ENCODE measurements around the gene TSHZ2.
"Not testable (repeated sequence)": the region's sequence is repeated elsewhere in the genome, so short reads cannot be mapped to it uniquely, and the experiment has no call there.

The TSHZ2 gene

DNA sequence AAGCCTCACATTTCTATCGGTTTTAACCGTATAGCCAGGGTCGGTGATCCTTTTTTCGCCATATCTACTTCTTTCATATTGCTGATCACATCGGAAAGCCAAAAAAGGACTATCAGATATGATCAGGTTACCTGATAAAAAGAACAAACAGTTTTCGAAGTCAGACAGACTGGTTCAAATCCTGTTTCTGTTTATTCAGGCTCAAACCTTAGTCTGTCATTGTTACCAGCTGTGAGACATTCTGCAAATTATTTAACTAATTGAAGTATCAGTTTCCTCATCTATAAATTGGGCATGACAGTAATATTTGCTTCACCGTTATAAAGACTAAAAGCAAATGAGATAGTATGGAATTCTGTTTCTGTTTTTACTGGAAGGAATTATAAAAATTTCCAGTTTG is 111.3 kb downstream of the TSHZ2 start:
- no peak for DNase-seq (ENCODE audit: low read depth)

GRCh38 chr20:53084408-53084997 is 112.3 kb downstream of the TSHZ2 start:
- no peak for DNase-seq (ENCODE audit: low read depth)

GRCh38 chr20:53085720-53086119 is 113.6 kb downstream of the TSHZ2 start:
- no peak for DNase-seq (ENCODE audit: low read depth)

GRCh38 chr20:53087037-53087777 is 115.0 kb downstream of the TSHZ2 start:
- DNase-seq (ENCODE audit: low read depth), result no peak

GRCh38 chr20:53088786-53089185 is 116.6 kb downstream of the TSHZ2 start:
- DNase-seq (ENCODE audit: low read depth), result no peak

GRCh38 chr20:53089851-53090250 is 117.7 kb downstream of the TSHZ2 start:
- not testable (repeated sequence) for DNase-seq (ENCODE audit: low read depth)

DNA sequence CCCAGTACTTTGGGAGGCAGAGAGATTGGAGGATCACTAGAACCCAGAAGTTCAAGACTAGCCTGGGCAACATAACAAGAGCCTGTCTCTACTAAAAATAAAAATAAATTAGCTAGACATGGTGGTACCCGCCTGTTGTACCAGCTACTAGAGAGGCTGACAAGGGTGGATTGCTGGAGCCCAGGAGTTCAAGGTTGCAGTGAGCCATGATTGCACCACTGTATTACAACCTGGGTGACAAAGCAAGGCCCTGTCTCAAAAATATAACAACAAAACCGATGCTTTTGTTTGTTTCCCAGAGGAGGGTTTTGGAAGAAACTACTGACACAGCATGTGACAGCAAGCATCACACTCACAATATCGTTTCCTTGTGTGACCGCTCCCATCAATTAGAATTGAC is 119.6 kb downstream of the TSHZ2 start:
- DNase-seq (ENCODE audit: low read depth), result no peak

DNA sequence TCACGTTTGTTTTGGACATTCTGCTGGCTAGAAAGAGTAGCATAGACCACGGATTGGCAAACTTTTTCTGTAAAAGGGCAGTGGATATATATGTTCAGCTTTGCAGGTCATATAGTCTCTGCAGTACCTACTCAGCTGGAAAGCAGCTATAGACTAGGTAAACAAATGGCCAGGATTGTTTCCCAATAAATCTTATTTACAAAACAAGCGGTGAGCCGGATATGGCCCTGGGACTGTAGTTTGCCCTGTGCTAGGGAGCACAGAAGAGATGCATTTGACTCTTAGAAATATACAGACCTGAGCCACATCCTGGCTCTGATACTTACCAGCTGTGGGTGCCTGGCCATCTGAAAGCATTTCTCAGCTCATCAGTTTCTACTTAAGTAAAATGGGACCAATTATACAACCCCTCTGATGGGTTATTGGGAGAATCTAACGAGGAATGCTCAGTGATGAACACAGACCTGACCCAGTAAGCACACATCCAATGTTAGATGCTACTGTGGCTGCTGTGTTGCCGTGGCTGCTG is 120.7 kb downstream of the TSHZ2 start:
- no peak for DNase-seq (ENCODE audit: low read depth)

DNA sequence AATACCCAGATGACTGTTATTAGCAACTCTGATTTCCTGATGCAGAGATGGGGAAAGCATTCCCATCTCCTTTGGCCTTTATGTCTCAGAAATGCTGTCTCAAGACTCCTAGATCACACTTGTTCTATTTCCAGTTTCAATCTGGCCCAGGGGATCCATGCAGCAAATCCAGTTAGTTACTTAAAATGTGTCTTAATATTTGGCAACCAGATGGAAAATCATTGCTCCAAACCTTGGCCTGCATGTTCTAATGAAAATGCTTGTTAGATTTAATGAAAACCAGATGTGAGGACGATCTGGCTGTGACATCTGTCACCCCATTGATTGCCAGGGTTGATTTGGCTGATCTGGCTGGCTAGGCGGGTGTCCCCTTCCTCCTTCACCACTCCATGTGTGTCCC is 125.2 kb downstream of the TSHZ2 start:
- DNase-seq (ENCODE audit: low read depth), result no peak

GRCh38 chr20:53097791-53098190 is 125.6 kb downstream of the TSHZ2 start:
- DNase-seq (ENCODE audit: low read depth), result no peak

GRCh38 chr20:53098621-53099020 is 126.5 kb downstream of the TSHZ2 start:
- no peak for DNase-seq (ENCODE audit: low read depth)

DNA sequence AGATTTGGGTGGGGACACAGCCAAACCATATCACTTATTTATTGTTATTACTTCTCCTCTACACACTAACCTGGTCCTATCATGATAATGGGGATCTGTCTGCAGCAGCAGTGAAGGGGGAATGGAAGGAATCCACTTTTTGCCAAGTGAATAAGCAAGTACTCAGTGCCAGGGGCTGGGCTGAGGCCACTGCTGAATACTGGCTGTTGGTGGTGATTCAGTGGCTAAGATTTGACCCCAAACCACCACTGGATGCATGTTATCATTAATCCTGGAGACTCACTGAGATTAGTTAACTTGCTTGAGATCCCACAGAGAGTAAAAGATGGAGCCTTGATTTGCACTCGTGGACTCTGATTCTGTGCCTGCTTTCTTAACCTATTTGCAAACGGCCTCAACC is 127.7 kb downstream of the TSHZ2 start:
- no peak for DNase-seq (ENCODE audit: low read depth)

- DNase-seq (ENCODE audit: low read depth), result no peak
Observed at GRCh38 chr20:53100476-53100911, 128.3 kb downstream of the TSHZ2 start.

DNA sequence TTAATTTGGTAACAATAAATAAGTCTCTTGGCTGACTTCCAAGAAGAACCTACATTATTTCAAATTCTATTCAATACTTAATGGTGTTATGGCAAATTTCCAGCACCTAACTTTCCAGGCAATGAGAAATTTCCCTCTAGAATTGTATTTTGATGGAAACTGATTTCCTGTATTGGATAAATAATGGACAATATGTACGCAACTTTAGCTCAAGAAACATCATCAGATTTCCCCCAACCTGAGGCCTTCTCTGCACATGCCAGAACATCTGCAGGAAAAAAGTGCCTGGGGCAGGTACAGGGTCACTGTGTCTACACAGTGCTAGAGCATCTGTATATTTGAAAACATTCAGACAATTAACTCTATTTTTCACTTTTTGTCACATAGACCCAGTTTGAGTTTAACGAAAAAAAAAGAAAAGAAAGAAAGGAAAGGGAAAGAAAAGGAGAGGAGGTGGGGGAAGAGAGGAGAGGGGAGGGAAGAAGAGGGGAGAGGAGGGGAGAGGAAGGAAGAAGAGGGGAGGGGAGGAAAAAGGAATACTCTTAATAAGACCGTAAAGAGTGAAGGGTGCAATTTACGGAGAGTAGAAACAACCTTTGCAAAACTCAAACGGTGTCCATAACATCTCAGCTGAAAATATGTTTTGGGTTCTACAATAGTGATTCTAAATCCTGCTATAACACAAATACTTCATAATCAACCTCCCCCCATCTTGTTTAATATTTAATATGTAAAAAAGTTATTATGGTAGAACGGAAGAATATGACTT is 130.0 kb downstream of the TSHZ2 start:
- no peak for DNase-seq (ENCODE audit: low read depth)

DNA sequence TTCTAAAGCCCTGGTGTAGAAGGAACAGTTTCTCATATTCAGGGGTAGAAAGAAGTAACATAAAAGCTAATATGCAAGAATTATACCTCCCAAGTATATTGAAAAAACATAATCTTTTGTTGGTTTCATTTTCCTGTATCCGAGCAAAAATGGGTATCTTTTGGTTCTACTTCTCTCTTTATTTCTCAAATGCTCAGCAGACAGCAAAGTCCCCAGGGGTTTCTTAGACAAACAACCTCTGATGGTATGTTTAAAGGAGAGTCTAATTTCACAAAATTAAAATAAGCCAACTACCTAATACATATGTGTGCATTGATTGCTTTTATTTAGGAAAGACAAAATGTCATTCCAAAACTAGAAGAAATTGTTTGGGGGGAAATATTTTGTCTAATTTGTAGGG is 131.0 kb downstream of the TSHZ2 start:
- no peak for DNase-seq (ENCODE audit: low read depth)

- DNase-seq (ENCODE audit: low read depth), result no peak
Observed at GRCh38 chr20:53104884-53105283, 132.7 kb downstream of the TSHZ2 start.

GRCh38 chr20:53116733-53117132 is 144.6 kb downstream of the TSHZ2 start:
- no peak for DNase-seq (ENCODE audit: low read depth)

- no peak for DNase-seq (ENCODE audit: low read depth)
Observed at GRCh38 chr20:53122853-53123252, 150.7 kb downstream of the TSHZ2 start.

GRCh38 chr20:53124075-53124551 is 152.0 kb downstream of the TSHZ2 start:
- DNase-seq (ENCODE audit: low read depth), result no peak

- no peak for DNase-seq (ENCODE audit: low read depth)
Observed at GRCh38 chr20:53124803-53125202, 152.6 kb downstream of the TSHZ2 start.

- no peak for DNase-seq (ENCODE audit: low read depth)
Observed at GRCh38 chr20:53126185-53126584, 154.0 kb downstream of the TSHZ2 start.

GRCh38 chr20:53127027-53127426 is 154.9 kb downstream of the TSHZ2 start:
- DNase-seq (ENCODE audit: low read depth), result no peak

- no peak for DNase-seq (ENCODE audit: low read depth)
Observed at GRCh38 chr20:53128004-53128403, 155.8 kb downstream of the TSHZ2 start.
